GM12878 (cell line): Measurements from ENCODE around the gene ACOX1. TPM values are rescaled to one million over a fixed set of nuclear protein-coding genes. Genes with fewer than 3 reads are reported as not detected.

Experiments used
- ATAC-seq: fragments of 200-7000 bp; cut with Tn5 transposase; 3 replicates; pipeline ENCODE4 v1.9.1; 2020; ENCODE audit warnings: mild to moderate bottlenecking, moderate library complexity
- BruUV-seq: library from RNA; stranded (reverse); fragments of 400-500 nt; replicated peaks from 2 replicates; lab custom pipeline; 2021; lab: Mats Ljungman, UMichigan
- CTCF ChIA-PET: fragments of 300-600 bp; sonication (Branson Sonifier 250); formaldehyde crosslinking; extraction: SDS; loops from one replicate; lab custom pipeline; 2021; ENCODE audit warnings: inconsistent platforms; lab: Yijun Ruan, JAX
- POLR2A ChIA-PET: fragments of 350-600 bp; formaldehyde crosslinking; extraction: SDS; loops from one replicate; lab custom pipeline; 2021; ENCODE audit warnings: inconsistent platforms; lab: Charles Lee
- RAD21 ChIA-PET: fragments of 300-600 bp; sonication (Branson Sonifier 250); formaldehyde crosslinking; loops from one replicate; lab custom pipeline; 2023; ENCODE audit warnings: antibody characterized with exemption; ENCODE audit not compliant: unreplicated experiment; lab: Charles Lee
- SMC1A ChIA-PET: fragments of 300-600 bp; sonication (Branson Sonifier 250); formaldehyde crosslinking; loops from one replicate; lab custom pipeline; 2023; ENCODE audit not compliant: unreplicated experiment, uncharacterized antibody; lab: Charles Lee
- DNase-seq: peaks from one replicate; pipeline ENCODE4 v3.0.0-alpha.2; 2011; ENCODE audit warnings: low read depth, low spot score
- FAIRE-seq: peaks from 3 replicates; lab custom pipeline; 2011; peaks lifted over from hg19 to GRCh38; lab: Jason Lieb, UNC
- H2AFZ ChIP-seq: 2 replicates; pipeline ENCODE4 v1.6.0; 2011; ENCODE audit warnings: low read depth, low read length, control low read depth; ENCODE audit not compliant: control insufficient read depth
- H3K27ac ChIP-seq: 2 replicates; pipeline ENCODE4 v1.5.1; 2011; ENCODE audit warnings: control low read depth; ENCODE audit not compliant: control insufficient read depth, insufficient read depth
- H3K27me3 ChIP-seq, 2 experiments: replicated peaks in 1 of 2; 2 replicates each; pipeline versions ENCODE4 v1.6.0 to v1.6.1; 2011; ENCODE audit warnings: low read length in 1 of 2; ENCODE audit not compliant: control insufficient read depth in 2 of 2, insufficient read depth in 2 of 2
- H3K36me3 ChIP-seq, 2 experiments: 2 replicates each; pipeline ENCODE4 v1.5.1; 2011; ENCODE audit warnings: low read length in 1 of 2; ENCODE audit not compliant: control insufficient read depth in 2 of 2, insufficient read depth in 2 of 2
- H3K4me1 ChIP-seq: 2 replicates; pipeline ENCODE4 v1.6.1; 2011; ENCODE audit warnings: mild to moderate bottlenecking, low read length, moderate library complexity, mixed read lengths; ENCODE audit not compliant: control insufficient read depth, insufficient read depth
- H3K4me2 ChIP-seq: 2 replicates; pipeline ENCODE4 v1.6.0; 2011; ENCODE audit warnings: control low read depth; ENCODE audit not compliant: control insufficient read depth, insufficient read depth
- H3K4me3 ChIP-seq: fragments of 200-600 bp; sonication (generic); 2 replicates; pipeline ENCODE4 v1.5.1; 2016
- H3K79me2 ChIP-seq: 2 replicates; pipeline ENCODE4 v1.6.0; 2011; ENCODE audit warnings: low read length; ENCODE audit not compliant: control insufficient read depth, insufficient read depth
- H3K9ac ChIP-seq: 2 replicates; pipeline ENCODE4 v1.8.0; 2011; ENCODE audit warnings: low read length, control low read depth, mixed read lengths; ENCODE audit not compliant: control insufficient read depth, insufficient read depth
- H3K9me3 ChIP-seq: replicated peaks from 3 replicates; pipeline ENCODE4 v1.5.1; 2011; ENCODE audit warnings: mild to moderate bottlenecking, low read length; ENCODE audit not compliant: control insufficient read depth, insufficient read depth
- H4K20me1 ChIP-seq: 2 replicates; pipeline ENCODE4 v1.6.0; 2011; ENCODE audit not compliant: control insufficient read depth, insufficient read depth
- EED ChIP-seq: sonication (generic); IDR thresholded peaks from 2 replicates; pipeline ENCODE4 v1.6.1; 2016; ENCODE audit warnings: antibody characterized with exemption, low read depth
- ESRRA ChIP-seq: IDR thresholded peaks from 2 replicates; pipeline ENCODE4 v1.6.1; 2012; ENCODE audit warnings: mild to moderate bottlenecking, low read length, improper control_type of control experiment
- HDGF ChIP-seq: fragments of 450-650 bp; IDR thresholded peaks from 2 replicates; pipeline ENCODE4 v1.6.1; 2016; ENCODE audit warnings: antibody characterized with exemption
- HSF1 ChIP-seq: fragments of 150-350 bp; IDR thresholded peaks from 2 replicates; pipeline ENCODE4 v1.6.1; 2014; ENCODE audit warnings: mild to moderate bottlenecking, low read depth, low read length
- LARP7 ChIP-seq: fragments of 450-650 bp; IDR thresholded peaks from 2 replicates; pipeline ENCODE4 v1.6.1; 2017; ENCODE audit warnings: mild to moderate bottlenecking
- WGBS: methylation state at CpG from one replicate; pipeline ENCODE4 v1.1.6; 2016; ENCODE audit warnings: low lambda C conversion rate; ENCODE audit not compliant: insufficient replicate concordance, insufficient coverage; ENCODE audit errors: missing lambda C conversion rate; 5-methylcytosine and 5-hydroxymethylcytosine counted together
- in situ Hi-C: fragments of 300-500 bp; cut with MboI; formaldehyde crosslinking; loops from 9 replicates; pipeline ENCODE4 v1.14.3; 2018; ENCODE audit warnings: mixed read lengths
- intact Hi-C: fragments of 100-400 bp; cut with micrococcal nuclease; formaldehyde crosslinking; loops from one replicate; pipeline ENCODE4 v1.14.2; 2022; ENCODE audit not compliant: unreplicated experiment
- polyA plus RNA-seq, 11 experiments: library from polyadenylated mRNA; depleted of rRNA in 4 of 11; unstranded in 6 of 11; stranded (reverse) in 5 of 11; fragments of >200 nt; fragmentation: Nextera tagmentation in 4 of 11; fragmentation: Illumina TruSeq in 1 of 11; extraction: Ambion mirVana in 4 of 11; extraction: Trizol in 1 of 11; gene quantifications; 1 replicate in 1 of 11; 2 replicates in 10 of 11; pipeline versions ENCODE4 v1.2.1 to v1.2.3, GENCODE V29; 2011 to 2016; ENCODE audit warnings: inconsistent platforms in 2 of 11, missing spikeins in 2 of 11, low read depth in 1 of 11
- total RNA-seq, 4 experiments: library from RNA; depleted of rRNA in 3 of 4; stranded (reverse); fragments of >200 nt in 3 of 4; fragmentation: Illumina TruSeq in 1 of 4; extraction: Trizol in 1 of 4; gene quantifications; 2 replicates each; pipeline versions ENCODE4 v1.2.1 to v1.2.3, GENCODE V29; 2013 to 2021

ACOX1 gene
- total and polyA plus RNA-seq, 10 of the 15 experiments (the other 5 are each of a cell fraction or from before 2014, with no cell fraction given) = 6.5 to 26.2 (median 21.6) TPM

GRCh38 chr17:75900691-75901533 lies 78.1 kb downstream of the ACOX1 start (continued):
- no peak for TF ChIP-seq LARP7
- no peak for TF ChIP-seq ESRRA
- no peak for TF ChIP-seq HDGF
- no peak for TF ChIP-seq HSF1
- TF ChIP-seq, all 136 proteins: peak for 0

- DNase-seq (no peak), ATAC-seq (no peak), FAIRE-seq (no peak)
- no peak overlapping the region for H3K27ac ChIP-seq
- H3K4me3 ChIP-seq = no peak overlapping the region
- no peaks in the 10 kb centered on the region for H4K20me1 ChIP-seq
- no TSS peak for BruUV-seq
- peaks cover 10 to 17% of the 10 kb centered on the region in 2 experiments; a peak in 3 of 4 replicates for H3K36me3 ChIP-seq
- H3K4me2 ChIP-seq = no peak overlapping the region
- intact Hi-C loops (loop anchor here (5.0 kb wide), 2 partner anchors 43 to 123 kb away; partner anchors contain the start of gene WBP2), in situ Hi-C loops (no loop called here)
- H3K27me3 ChIP-seq = no peaks in the 10 kb centered on the region
- no peak for TF ChIP-seq EED
- peaks cover 5% of the 10 kb centered on the region for H3K4me1 ChIP-seq
- H2AFZ ChIP-seq = no peak overlapping the region
- no peaks in the 10 kb centered on the region for H3K9me3 ChIP-seq
- WGBS = 98% methylated on average over 18 of the region's 23 CpGs
- CTCF ChIA-PET = interaction anchor here (1.0 to 1.4 kb wide), 2 partner anchors 44 to 45 kb away, joined by 4 to 7 read pairs; partner anchors contain the start of gene WBP2
- POLR2A ChIA-PET = interaction anchor here (1.7 kb wide), 1 partner anchor 13 kb away, joined by 6 read pairs; no protein-coding TSS in a partner anchor
- peaks cover 23% of the 10 kb centered on the region for H3K79me2 ChIP-seq
- SMC1A ChIA-PET = no interaction called here
- RAD21 ChIA-PET = no interaction called here
- no peak overlapping the region for H3K9ac ChIP-seq
Measured at GRCh38 chr17:75899767-75900468, 79.0 kb downstream of the ACOX1 start.
